ENCODE measurements around the gene C22orf23.

Gene C22orf23

GRCh38 chr22:37953437-37954179, at the start of gene C22orf23, which contains the start of gene POLR2F:
Gene C22orf23 (minus strand): TSS chr22:37953601. CDS start chr22:37953149, 452 bp downstream.
Gene POLR2F (plus strand): TSS chr22:37953699. CDS start chr22:37953788, 89 bp downstream.
- Mint-ChIP-seq H3K4me1 (peaks cover 25% of the 10 kb centered on the region), H3K9me3 (no peaks in the 10 kb centered on the region), H3K27me3 (peaks cover 13% of the 10 kb centered on the region), H3K36me3 (ENCODE audit: low read depth) (peaks cover 27% of the 10 kb centered on the region), H3K27ac (peak within 1 kb of the TSS; percentile 90), H3K4me3 (peak within 1 kb of the TSS; percentile 95)
- ATAC-seq (peak; percentile 95), DNase-seq (peak; percentile 97)

DNA sequence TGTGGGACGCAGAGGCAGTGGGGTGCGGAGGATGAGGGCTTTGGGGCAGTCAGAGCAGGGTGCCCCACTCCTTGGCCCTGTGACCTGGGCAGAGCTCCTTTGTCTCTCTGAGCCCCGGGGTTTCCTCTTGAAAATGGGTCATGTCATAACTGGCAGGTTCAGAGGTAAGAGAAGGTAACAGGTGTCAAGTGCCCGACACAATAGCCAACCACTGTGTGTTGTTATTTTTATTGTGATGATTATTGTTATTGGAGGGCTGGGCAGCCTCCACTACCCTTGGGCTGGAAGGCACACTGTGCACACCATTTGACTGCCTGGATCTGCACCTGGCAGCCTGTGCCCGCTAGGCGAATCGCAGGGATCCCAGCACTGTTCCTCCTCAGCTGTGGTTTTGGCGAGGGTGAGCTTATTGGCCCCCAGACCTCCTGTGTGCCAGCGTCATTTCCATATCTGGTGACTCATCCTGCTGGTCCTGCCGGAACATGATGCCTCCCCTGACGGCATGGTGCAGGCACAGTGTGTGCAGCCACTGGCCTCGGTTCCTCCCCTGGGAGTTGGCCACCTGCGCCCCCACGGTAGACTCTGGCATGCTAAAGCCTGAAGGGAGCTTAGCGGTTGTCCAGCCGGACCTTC, 46.4 kb upstream of the C22orf23 start:
- H3K36me3 Mint-ChIP-seq (ENCODE audit: low read depth): no peaks in the 10 kb centered on the region
- ATAC-seq: peak; percentile 41
- peaks cover 11% of the 10 kb centered on the region for H3K4me1 Mint-ChIP-seq
- DNase-seq: no peak
- H3K27ac Mint-ChIP-seq: no peak overlapping the region
- H3K4me3 Mint-ChIP-seq: no peak overlapping the region
- no peaks in the 10 kb centered on the region for H3K27me3 Mint-ChIP-seq
- H3K9me3 Mint-ChIP-seq: no peaks in the 10 kb centered on the region

DNA sequence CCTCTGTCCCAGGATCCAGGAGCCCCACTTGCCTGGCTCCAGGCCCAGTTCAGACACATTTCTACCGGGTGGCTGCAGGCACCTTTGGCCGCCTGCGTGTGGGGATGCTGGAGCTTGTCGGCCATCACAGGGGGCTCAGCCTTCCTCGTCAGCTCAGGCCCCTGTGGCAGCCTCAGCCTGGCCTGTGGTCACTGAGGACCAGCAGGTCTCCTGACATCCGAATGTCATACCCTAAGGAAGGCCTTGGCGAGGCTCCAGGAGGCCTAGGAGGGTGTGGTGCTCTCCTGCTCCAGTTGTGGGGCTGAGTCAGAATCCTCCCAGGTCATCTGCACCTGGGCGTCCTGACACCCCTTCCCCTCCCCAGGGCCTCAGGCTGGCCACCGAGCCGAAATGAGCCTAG, 45.8 kb upstream of the C22orf23 start:
- no peaks in the 10 kb centered on the region for H3K36me3 Mint-ChIP-seq (ENCODE audit: low read depth)
- no peaks in the 10 kb centered on the region for H3K9me3 Mint-ChIP-seq
- no peaks in the 10 kb centered on the region for H3K27me3 Mint-ChIP-seq
- no peak for ATAC-seq
- peaks cover 11% of the 10 kb centered on the region for H3K4me1 Mint-ChIP-seq
- DNase-seq: no peak
- no peak overlapping the region for H3K4me3 Mint-ChIP-seq
- no peak overlapping the region for H3K27ac Mint-ChIP-seq

- DNase-seq (no peak), ATAC-seq (no peak)
- Mint-ChIP-seq H3K36me3 (ENCODE audit: low read depth) (no peaks in the 10 kb centered on the region), H3K9me3 (no peaks in the 10 kb centered on the region), H3K4me1 (peaks cover 13% of the 10 kb centered on the region), H3K27ac (no peak overlapping the region), H3K27me3 (no peaks in the 10 kb centered on the region), H3K4me3 (no peak overlapping the region)
Observed at GRCh38 chr22:37998543-37998942, 45.1 kb upstream of the C22orf23 start.

DNA sequence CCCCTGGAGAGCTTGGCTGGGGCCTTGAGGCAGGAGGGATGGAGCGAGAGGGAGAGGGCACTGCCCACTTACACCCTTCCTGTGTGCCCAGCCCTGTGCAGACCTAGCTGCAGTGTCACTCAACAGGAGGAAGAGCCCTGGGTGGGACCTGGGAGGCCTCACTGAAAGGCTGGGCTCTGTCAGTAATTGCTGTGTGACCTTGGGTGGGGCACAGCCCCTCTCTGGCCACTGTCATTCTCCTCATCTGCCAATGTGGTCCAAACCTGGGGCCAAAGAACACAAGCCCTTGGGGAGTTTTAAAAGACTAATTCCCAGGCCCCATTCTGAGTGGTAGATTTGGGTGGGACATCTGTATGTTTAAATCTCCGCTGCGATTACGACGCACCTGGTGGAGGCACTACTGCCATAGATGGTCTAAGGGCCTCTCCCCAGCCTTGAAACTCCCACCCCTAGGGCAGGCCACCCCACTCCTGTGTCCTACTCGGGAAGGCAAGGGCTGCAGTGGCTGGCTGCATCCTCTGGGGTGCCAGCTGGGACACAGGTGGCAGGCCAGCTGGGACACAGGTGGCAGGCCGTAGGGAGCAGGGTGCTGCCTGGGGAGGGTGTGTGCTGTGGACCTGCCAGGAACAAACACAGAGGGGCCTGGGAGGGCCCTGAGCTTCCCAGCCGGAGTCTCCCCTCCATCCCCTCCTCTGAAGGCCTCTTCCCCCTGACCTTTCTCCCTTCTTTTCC, 43.3 kb upstream of the C22orf23 start:
- Mint-ChIP-seq H3K9me3 (no peaks in the 10 kb centered on the region), H3K27ac (peak overlapping the region; percentile 44), H3K36me3 (ENCODE audit: low read depth) (no peaks in the 10 kb centered on the region), H3K27me3 (no peaks in the 10 kb centered on the region), H3K4me1 (peaks cover 13% of the 10 kb centered on the region), H3K4me3 (no peak overlapping the region)
- DNase-seq: no peak
- no peak for ATAC-seq

GRCh38 chr22:37996079-37996478, 42.7 kb upstream of the C22orf23 start:
- no peak for ATAC-seq
- H3K36me3 Mint-ChIP-seq (ENCODE audit: low read depth): no peaks in the 10 kb centered on the region
- peaks cover 13% of the 10 kb centered on the region for H3K4me1 Mint-ChIP-seq
- H3K4me3 Mint-ChIP-seq: no peak overlapping the region
- H3K27ac Mint-ChIP-seq: no peak overlapping the region
- no peaks in the 10 kb centered on the region for H3K9me3 Mint-ChIP-seq
- DNase-seq: peak; percentile 4
- no peaks in the 10 kb centered on the region for H3K27me3 Mint-ChIP-seq

GRCh38 chr22:37995460-37995859, 42.1 kb upstream of the C22orf23 start:
- no peak overlapping the region for H3K27ac Mint-ChIP-seq
- H3K4me3 Mint-ChIP-seq: no peak overlapping the region

DNA sequence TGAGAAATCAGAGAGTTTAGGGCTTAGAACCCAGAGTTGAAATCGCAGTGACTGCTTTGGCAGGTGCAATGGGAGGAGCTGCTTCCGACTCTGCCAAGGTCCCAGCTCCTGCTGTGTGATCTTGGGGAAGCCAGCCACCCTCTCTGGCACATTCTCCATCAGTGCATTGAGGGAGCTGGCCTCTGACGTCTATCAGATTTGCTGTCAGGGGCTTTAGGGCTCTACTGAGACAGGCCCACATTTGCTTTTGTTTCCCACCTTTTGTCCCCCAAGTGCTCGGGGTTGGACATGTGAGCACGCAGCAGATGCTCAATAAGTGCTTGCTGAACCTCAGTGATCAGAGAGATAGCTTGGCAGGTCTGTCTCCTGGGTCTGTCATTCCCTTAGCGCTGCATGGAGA, 41.6 kb upstream of the C22orf23 start:
- no peak overlapping the region for H3K27ac Mint-ChIP-seq
- H3K9me3 Mint-ChIP-seq: no peaks in the 10 kb centered on the region
- no peaks in the 10 kb centered on the region for H3K36me3 Mint-ChIP-seq (ENCODE audit: low read depth)
- H3K4me3 Mint-ChIP-seq: no peak overlapping the region
- peaks cover 13% of the 10 kb centered on the region for H3K4me1 Mint-ChIP-seq
- DNase-seq (no peak), ATAC-seq (no peak)
- H3K27me3 Mint-ChIP-seq: no peaks in the 10 kb centered on the region

More at GRCh38 chr22:37995460-37995859, 42.1 kb upstream of the C22orf23 start:
- Mint-ChIP-seq H3K27me3 (no peaks in the 10 kb centered on the region), H3K4me1 (peaks cover 13% of the 10 kb centered on the region), H3K9me3 (no peaks in the 10 kb centered on the region), H3K36me3 (ENCODE audit: low read depth) (no peaks in the 10 kb centered on the region)
- no peak for ATAC-seq
- DNase-seq: no peak

DNA sequence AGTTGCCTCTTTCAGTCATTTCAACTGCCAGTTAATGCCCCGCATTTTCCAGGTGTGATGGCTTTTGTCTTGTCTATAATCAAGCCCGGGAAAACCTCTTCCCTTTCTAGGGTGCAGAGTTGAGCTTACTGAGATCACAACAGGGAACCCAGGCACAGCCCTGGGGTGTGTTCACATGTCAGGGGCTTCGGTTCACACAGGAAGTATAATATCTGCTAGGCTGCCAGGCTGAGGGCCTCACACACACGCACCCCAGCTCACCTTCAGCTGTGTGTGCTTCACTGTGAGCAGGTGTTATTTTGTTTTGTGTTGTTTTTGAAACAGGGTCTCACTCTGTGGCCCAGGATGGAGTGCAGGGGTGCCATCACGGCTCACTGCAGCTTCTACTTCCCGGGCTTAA, 40.6 kb upstream of the C22orf23 start:
- DNase-seq (no peak), ATAC-seq (no peak)
- H3K9me3 Mint-ChIP-seq: no peaks in the 10 kb centered on the region
- no peak overlapping the region for H3K4me3 Mint-ChIP-seq
- H3K27me3 Mint-ChIP-seq: no peaks in the 10 kb centered on the region
- no peaks in the 10 kb centered on the region for H3K36me3 Mint-ChIP-seq (ENCODE audit: low read depth)
- peaks cover 13% of the 10 kb centered on the region for H3K4me1 Mint-ChIP-seq
- no peak overlapping the region for H3K27ac Mint-ChIP-seq

- H3K36me3 Mint-ChIP-seq (ENCODE audit: low read depth): no peaks in the 10 kb centered on the region
Observed at GRCh38 chr22:37991731-37992442, 38.5 kb upstream of the C22orf23 start.

DNA sequence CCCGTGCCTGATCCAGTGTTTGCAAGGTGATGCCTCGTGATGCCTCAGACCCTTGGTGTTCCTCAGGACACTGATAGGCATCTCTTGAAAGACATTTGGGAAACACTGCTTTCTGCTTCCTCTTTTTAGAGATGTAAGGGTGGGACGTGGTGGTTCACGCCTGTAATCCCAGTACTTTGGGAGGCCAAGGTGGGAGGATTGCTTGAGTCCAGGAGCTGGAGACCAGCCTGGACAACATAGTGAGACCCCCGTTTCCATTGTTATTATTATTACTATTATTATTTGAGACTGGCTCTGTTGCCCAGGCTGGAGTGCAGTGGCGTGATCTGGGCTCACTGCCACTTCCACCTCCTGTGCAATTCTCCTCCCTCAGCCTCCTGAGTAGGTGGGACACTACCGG, 37.5 kb upstream of the C22orf23 start:
- H3K4me3 Mint-ChIP-seq: no peak overlapping the region
- no peaks in the 10 kb centered on the region for H3K27me3 Mint-ChIP-seq
- no peak for ATAC-seq
- no peak overlapping the region for H3K27ac Mint-ChIP-seq
- DNase-seq: no peak
- no peaks in the 10 kb centered on the region for H3K9me3 Mint-ChIP-seq
- no peaks in the 10 kb centered on the region for H3K36me3 Mint-ChIP-seq (ENCODE audit: low read depth)
- H3K4me1 Mint-ChIP-seq: peaks cover 8% of the 10 kb centered on the region

More at GRCh38 chr22:37991731-37992442, 38.5 kb upstream of the C22orf23 start:
- Mint-ChIP-seq H3K27me3 (no peaks in the 10 kb centered on the region), H3K4me1 (peaks cover 13% of the 10 kb centered on the region), H3K4me3 (no peak overlapping the region), H3K27ac (no peak overlapping the region), H3K9me3 (no peaks in the 10 kb centered on the region)
- ATAC-seq (no peak), DNase-seq (no peak)

DNA sequence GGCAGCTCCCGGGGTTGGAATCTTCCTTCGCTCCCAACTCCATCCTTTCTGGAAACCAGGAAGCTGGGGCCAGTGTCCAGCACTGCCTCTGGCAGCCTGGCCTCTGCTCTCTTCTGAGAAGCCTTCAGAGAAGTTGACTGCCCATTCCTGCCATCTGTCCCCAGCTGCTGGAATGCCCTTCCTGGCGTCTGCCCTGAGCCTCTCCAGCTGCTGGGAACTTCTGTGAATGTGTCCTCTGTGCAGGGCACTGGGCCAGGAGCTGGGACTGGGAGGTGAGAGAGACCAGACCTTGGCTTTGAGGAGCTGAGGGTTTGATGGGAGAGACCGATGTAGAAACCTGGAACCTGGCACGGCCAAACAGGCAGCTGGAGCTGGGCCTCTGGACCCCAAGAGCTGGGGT, 36.9 kb upstream of the C22orf23 start:
- Mint-ChIP-seq H3K4me1 (peaks cover 2% of the 10 kb centered on the region), H3K36me3 (ENCODE audit: low read depth) (no peaks in the 10 kb centered on the region), H3K4me3 (no peak overlapping the region), H3K9me3 (no peaks in the 10 kb centered on the region), H3K27me3 (no peaks in the 10 kb centered on the region), H3K27ac (no peak overlapping the region)
- DNase-seq (no peak), ATAC-seq (no peak)

- ATAC-seq (no peak), DNase-seq (no peak)
- Mint-ChIP-seq H3K27me3 (no peaks in the 10 kb centered on the region), H3K4me1 (peaks cover 2% of the 10 kb centered on the region), H3K27ac (no peak overlapping the region), H3K9me3 (no peaks in the 10 kb centered on the region), H3K4me3 (no peak overlapping the region), H3K36me3 (ENCODE audit: low read depth) (no peaks in the 10 kb centered on the region)
Observed at GRCh38 chr22:37989146-37990045, 36.0 kb upstream of the C22orf23 start.
